GM10248 (cell line): Measurements from ENCODE around the gene PACRG.

Experiments
- CTCF ChIA-PET: fragments of 300-600 bp; sonication (Branson Sonifier 250); formaldehyde crosslinking; extraction: SDS; loops from one replicate; lab custom pipeline; 2021; ENCODE audit warnings: antibody characterized with exemption; lab: Yijun Ruan, JAX
- POLR2A ChIA-PET: fragments of 350-650 bp; sonication (Branson Sonifier 250); formaldehyde crosslinking; extraction: SDS; loops from one replicate; lab custom pipeline; 2020; ENCODE audit warnings: antibody characterized with exemption; lab: Yijun Ruan, JAX
- DNase-seq: peaks from one replicate; pipeline ENCODE4 v3.0.0; 2012; ENCODE audit errors: extremely low spot score
- TF ChIP-seq, protein P1 (sequence below): IDR thresholded peaks from 2 replicates; pipeline ENCODE4 v1.5.1; 2012; ENCODE audit warnings: mild to moderate bottlenecking, low read depth; ENCODE audit errors: extremely low read depth, missing control alignments, control extremely low read depth

The PACRG gene

DNA sequence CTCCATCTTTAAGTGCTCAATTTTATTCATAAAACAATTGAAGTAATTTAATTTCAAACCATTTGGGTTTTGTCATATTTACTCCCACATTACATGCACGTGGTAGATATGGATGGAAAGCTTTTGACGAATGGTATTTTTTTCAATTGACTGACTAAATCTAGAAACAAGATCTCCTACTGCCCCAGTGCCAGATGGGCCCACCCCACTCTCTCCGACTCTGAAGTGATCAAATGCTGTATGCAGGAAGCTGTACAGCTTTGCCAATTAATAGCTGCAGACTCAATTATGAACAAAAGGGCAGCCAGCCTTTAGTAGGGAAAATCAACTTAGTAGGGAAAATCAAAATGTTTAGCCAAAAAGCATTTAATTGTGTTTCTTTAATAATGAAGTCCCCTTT is 46.2 kb downstream of the PACRG start:
- TF ChIP-seq, protein P1, sequence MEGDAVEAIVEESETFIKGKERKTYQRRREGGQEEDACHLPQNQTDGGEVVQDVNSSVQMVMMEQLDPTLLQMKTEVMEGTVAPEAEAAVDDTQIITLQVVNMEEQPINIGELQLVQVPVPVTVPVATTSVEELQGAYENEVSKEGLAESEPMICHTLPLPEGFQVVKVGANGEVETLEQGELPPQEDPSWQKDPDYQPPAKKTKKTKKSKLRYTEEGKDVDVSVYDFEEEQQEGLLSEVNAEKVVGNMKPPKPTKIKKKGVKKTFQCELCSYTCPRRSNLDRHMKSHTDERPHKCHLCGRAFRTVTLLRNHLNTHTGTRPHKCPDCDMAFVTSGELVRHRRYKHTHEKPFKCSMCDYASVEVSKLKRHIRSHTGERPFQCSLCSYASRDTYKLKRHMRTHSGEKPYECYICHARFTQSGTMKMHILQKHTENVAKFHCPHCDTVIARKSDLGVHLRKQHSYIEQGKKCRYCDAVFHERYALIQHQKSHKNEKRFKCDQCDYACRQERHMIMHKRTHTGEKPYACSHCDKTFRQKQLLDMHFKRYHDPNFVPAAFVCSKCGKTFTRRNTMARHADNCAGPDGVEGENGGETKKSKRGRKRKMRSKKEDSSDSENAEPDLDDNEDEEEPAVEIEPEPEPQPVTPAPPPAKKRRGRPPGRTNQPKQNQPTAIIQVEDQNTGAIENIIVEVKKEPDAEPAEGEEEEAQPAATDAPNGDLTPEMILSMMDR: no peak
- POLR2A ChIA-PET: no interaction called here
- CTCF ChIA-PET: no interaction called here
- DNase-seq: no peak

DNA sequence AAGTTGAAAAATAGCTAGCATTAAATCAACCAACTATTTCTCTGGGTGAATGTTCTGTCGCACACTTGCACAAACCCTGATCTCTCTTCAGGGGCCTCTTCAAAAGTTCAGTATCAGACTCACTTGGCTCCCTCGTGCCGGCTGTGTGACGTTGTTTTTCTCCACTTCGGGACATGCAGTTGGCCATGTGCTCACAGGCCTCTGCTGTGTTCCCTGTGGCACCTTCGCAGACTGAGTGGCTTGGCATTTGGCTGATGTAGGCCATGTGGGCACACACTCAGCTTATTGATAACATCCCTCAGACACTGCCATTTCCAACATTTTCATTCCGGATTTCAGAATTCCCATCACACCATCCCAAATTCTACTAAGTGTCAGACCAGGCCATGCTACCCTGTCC is 49.3 kb downstream of the PACRG start:
- ChIA-PET CTCF (no interaction called here), POLR2A (no interaction called here)
- no peak for DNase-seq
- TF ChIP-seq, protein P1: no peak

DNA sequence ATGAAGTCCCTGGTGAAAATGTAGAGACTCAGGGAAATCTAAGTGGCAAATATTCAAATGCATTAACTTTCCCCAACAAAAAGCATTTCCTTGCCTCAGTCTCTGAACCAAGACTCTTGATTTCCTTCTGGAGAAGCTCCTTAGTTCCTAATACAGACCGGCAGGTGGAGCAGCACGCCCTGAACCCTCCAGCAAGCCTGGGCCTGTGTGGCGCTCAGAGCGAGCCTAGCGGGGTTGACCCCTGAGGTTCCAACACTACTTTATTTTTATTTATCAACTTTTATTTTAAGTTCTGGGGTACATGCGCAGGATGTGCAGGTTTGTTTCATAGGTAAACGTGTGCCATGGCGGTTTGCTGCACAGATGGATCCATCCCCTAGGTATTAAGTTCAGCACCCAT is 50.8 kb downstream of the PACRG start:
- no peak for DNase-seq
- ChIA-PET POLR2A (no interaction called here), CTCF (no interaction called here)
- TF ChIP-seq, protein P1: no peak

DNA sequence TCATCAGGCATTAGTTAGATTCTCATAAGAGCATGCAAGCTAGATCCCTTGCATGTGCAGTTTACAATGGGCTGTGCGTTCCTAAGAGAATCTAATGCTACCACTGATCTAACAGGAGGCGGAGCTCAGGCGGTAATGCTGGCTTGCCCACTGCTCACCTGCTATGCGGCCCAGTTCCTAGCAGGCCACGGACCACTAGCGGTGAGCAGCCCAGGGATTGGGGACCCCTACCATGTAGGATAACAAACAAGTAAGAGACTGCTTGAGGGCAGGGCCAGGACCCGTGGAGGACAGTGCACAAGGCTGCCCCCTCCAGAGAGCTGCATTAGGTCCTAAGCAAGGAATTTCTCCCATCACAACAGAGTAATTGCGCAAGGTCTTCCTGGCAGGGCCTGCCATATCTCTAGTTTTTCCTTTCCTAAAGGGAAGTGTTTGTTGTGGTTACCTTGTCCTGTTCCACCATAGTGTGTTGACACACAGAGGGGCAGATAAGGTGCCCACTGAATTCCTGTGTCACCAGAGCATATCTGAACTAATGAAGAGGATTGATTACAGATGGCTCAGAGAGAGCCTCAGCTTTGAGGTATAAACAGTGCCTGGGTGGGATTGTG is 58.0 kb downstream of the PACRG start:
- TF ChIP-seq, protein P1: no peak
- CTCF ChIA-PET: no interaction called here
- POLR2A ChIA-PET: no interaction called here
- no peak for DNase-seq

DNA sequence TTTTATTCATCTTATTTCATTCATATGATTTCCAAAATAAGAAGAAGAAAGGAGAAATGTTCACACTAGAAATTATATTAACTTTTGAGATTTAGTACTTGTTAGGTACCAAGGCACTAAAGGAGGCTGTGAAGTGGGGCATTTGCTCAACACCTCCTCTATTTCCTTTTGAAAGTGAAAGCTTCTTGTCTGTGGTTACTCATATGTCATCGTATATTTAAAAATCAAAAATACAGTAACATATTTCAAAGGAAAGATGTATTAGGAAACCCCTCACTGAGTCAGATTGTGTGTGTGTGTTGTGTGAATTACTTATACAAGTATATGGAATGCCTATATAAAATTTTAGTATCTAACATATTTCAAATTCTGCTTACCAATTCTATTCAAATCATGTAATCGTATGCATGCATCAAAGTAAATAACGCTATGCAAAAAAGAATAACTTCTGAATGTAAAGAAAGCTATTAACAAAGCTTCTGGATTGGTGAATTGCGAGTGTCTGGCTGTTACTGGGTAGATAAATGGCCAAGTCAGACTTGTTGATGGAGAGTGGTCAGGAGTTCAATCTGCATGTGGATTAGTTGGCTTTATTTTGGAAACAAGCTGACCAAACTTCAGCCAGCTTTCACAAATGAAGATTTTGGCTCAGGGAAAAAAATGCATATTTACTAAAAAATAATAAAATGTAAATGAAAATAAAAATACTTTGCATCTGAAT is 70.9 kb downstream of the PACRG start:
- ChIA-PET POLR2A (no interaction called here), CTCF (no interaction called here)
- TF ChIP-seq, protein P1: no peak
- no peak for DNase-seq

DNA sequence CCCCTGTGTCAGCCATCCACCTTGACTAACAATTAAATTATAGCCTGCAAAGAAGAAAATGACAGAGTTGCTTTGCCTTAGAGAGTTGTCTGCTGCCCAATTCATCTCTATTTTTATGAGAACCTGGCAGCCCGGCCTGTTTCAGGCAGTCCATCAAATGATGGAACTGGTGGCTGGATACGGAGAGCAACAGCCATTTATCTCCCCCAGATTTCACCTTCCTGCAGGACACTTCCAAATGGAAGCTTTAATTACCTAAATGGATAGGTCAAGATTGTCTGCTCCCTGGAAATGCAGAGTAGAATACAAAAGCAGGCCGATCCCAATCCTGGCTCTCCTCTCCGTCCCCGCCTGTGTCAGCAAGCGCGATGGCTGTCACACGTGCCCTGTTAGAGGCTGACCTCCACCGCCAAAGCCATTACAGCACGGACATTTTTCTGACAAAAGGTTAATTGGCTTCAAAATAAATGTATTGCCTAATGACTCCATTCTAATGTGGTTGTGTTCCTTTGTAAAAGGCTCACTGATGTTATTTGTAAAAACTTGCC is 86.7 kb downstream of the PACRG start:
- CTCF ChIA-PET: no interaction called here
- POLR2A ChIA-PET: no interaction called here
- DNase-seq: no peak
- TF ChIP-seq, protein P1: no peak
